ENCODE measurements around the gene ADRA2B. TPM values are rescaled to one million over a fixed set of nuclear protein-coding genes. Genes with fewer than 3 reads are reported as not detected.

Gene ADRA2B
- total and polyA plus RNA-seq, 2 donors (not counting 3 experiments of a cell fraction or from before 2014, with no cell fraction given) = not detected

GRCh38 chr2:96114546-96114902, 1.8 kb downstream of the ADRA2B start:
- DNase-seq (ENCODE audit: low read depth, low spot score) (no peak), FAIRE-seq (no peak)
- TF ChIP-seq POLR2A (IDR thresholded peaks at IDR 0.05; ENCODE audit: low read depth, low read length) (no peak), GATA2 (IDR thresholded peaks at IDR 0.05; ENCODE audit: insufficient read depth, insufficient read length, low read depth, low read length) (no peak), POLR2AphosphoS5 (IDR thresholded peaks at IDR 0.05; ENCODE audit: insufficient read depth, low read depth, low read length) (no peak), MYC (IDR thresholded peaks at IDR 0.05; ENCODE audit: low read depth, low read length) (no peak), EZH2 (IDR thresholded peaks at IDR 0.05; ENCODE audit: borderline replicate concordance, low read depth, low read length, severe bottlenecking) (no peak), MAX (IDR thresholded peaks at IDR 0.05; ENCODE audit: insufficient read depth, insufficient read length) (no peak), CTCF (IDR thresholded peaks at IDR 0.05; ENCODE audit: extremely low read depth in 1 of 2, insufficient read depth in 1 of 2, low read depth in 1 of 2, low read length in 2 of 2) (no peak), FOS (IDR thresholded peaks at IDR 0.05; ENCODE audit: borderline replicate concordance, insufficient read depth, low read length) (no peak), JUN (IDR thresholded peaks at IDR 0.05; ENCODE audit: borderline replicate concordance, insufficient read depth, insufficient read length, low read depth) (no peak)
- no peak overlapping the region for H3K9ac ChIP-seq (replicated peaks; ENCODE audit: extremely low read depth, insufficient read depth, low read length)
- no peak overlapping the region for H2AFZ ChIP-seq (ENCODE audit: low read depth, low read length)
- peaks cover 7% of the 10 kb centered on the region in 2 experiments for H3K27me3 ChIP-seq (ENCODE audit: control insufficient read depth in 2 of 2, insufficient read depth in 2 of 2, low read length in 2 of 2)
- intact Hi-C loops (cut with micrococcal nuclease) = no loop called here
- H3K4me3 ChIP-seq (replicated peaks in 1 of 3; ENCODE audit: insufficient read depth in 1 of 3, low read depth in 1 of 3, low read length in 3 of 3) = no peak overlapping the region
- ChIA-PET POLR2A (no interaction called here), CTCF (no interaction called here)
- dilution Hi-C loops (cut with MboI; ENCODE audit: extremely low pct_ligation_motif_present, low sequenced_read_pairs) = no loop called here
- H3K9me1 ChIP-seq (replicated peaks; ENCODE audit: control insufficient read depth, extremely low read depth, insufficient read depth, low read length) = no peaks in the 10 kb centered on the region
- no TSS peak for BruUV-seq (replicated peaks)
- H3K9me3 ChIP-seq (replicated peaks; ENCODE audit: control insufficient read depth, insufficient read depth, low read length) = no peaks in the 10 kb centered on the region
- H3K79me2 ChIP-seq (ENCODE audit: control insufficient read depth, insufficient read depth, low read length) = no peaks in the 10 kb centered on the region
- no peak overlapping the region for H3K4me2 ChIP-seq (ENCODE audit: insufficient read depth, low read length)
- no peaks in the 10 kb centered on the region for H3K4me1 ChIP-seq (ENCODE audit: control insufficient read depth, extremely low read depth, insufficient read depth, low read length)
- H3K27ac ChIP-seq (ENCODE audit: insufficient read depth, low read depth, low read length) = no peak overlapping the region
- no peaks in the 10 kb centered on the region for H4K20me1 ChIP-seq (replicated peaks; ENCODE audit: control insufficient read depth, extremely low read depth, insufficient read depth, low read length)
- no peaks in the 10 kb centered on the region for H3K36me3 ChIP-seq (ENCODE audit: control insufficient read depth in 2 of 2, extremely low read depth in 1 of 2, insufficient read depth in 2 of 2, low read length in 2 of 2)

Data from endothelial cell of umbilical vein (primary cell).